GM23248 (cell line): ENCODE results near the gene GRM3. TPM values are rescaled to one million over a fixed set of nuclear protein-coding genes. Genes with fewer than 3 reads are reported as not detected.

Experiments
- DNase-seq: peaks from one replicate; pipeline ENCODE4 v3.0.0-alpha.2; 2015
- H2AFZ ChIP-seq: fragments of 200-600 bp; sonication (generic); 2 replicates; pipeline ENCODE4 v1.6.1; 2016; ENCODE audit warnings: antibody characterized with exemption
- H3F3A ChIP-seq: fragments of 200-600 bp; sonication (generic); 2 replicates; pipeline ENCODE4 v1.6.1; 2016; ENCODE audit warnings: mild to moderate bottlenecking, antibody characterized with exemption, mixed run types; ENCODE audit not compliant: insufficient read depth
- H3K27ac ChIP-seq: fragments of 200-600 bp; sonication (generic); 2 replicates; pipeline ENCODE4 v1.5.1; 2016; ENCODE audit warnings: mild to moderate bottlenecking
- H3K27me3 ChIP-seq: fragments of 200-600 bp; sonication (generic); replicated peaks from 2 replicates; pipeline ENCODE4 v1.6.1; 2016; ENCODE audit warnings: mild to moderate bottlenecking; ENCODE audit not compliant: insufficient read depth
- H3K36me3 ChIP-seq: fragments of 200-600 bp; sonication (generic); 2 replicates; pipeline ENCODE4 v1.6.1; 2016; ENCODE audit warnings: low read depth, mild to moderate bottlenecking
- H3K4me1 ChIP-seq: fragments of 200-600 bp; sonication (generic); 2 replicates; pipeline ENCODE4 v1.6.1; 2016; ENCODE audit warnings: mild to moderate bottlenecking; ENCODE audit not compliant: insufficient read depth
- H3K4me2 ChIP-seq: fragments of 200-600 bp; sonication (generic); one replicate; pipeline ENCODE4 v1.6.1; 2016; ENCODE audit warnings: mild to moderate bottlenecking; ENCODE audit not compliant: unreplicated experiment
- H3K4me3 ChIP-seq: fragments of 200-600 bp; sonication (generic); 2 replicates; pipeline ENCODE4 v1.5.1; 2016; ENCODE audit warnings: mild to moderate bottlenecking
- H3K79me2 ChIP-seq: fragments of 200-600 bp; sonication (generic); 2 replicates; pipeline ENCODE4 v1.6.1; 2016; ENCODE audit warnings: mild to moderate bottlenecking; ENCODE audit not compliant: insufficient read depth
- H3K9ac ChIP-seq: fragments of 200-600 bp; sonication (generic); 2 replicates; pipeline ENCODE4 v1.6.1; 2016; ENCODE audit warnings: mild to moderate bottlenecking
- H3K9me2 ChIP-seq: fragments of 200-600 bp; sonication (generic); 2 replicates; pipeline ENCODE4 v1.6.1; 2016; ENCODE audit warnings: mixed run types, mild to moderate bottlenecking, moderate library complexity; ENCODE audit not compliant: insufficient read depth
- H3K9me3 ChIP-seq: fragments of 200-600 bp; sonication (generic); one replicate; pipeline ENCODE4 v1.6.1; 2017; ENCODE audit warnings: low read depth
- H4K20me1 ChIP-seq: fragments of 200-600 bp; sonication (generic); 2 replicates; pipeline ENCODE4 v1.6.0; 2016; ENCODE audit not compliant: insufficient read depth
- EZH2 ChIP-seq: fragments of 200-600 bp; sonication (generic); IDR thresholded peaks from 2 replicates; pipeline ENCODE4 v1.6.1; 2018; ENCODE audit warnings: antibody characterized with exemption, mild to moderate bottlenecking; ENCODE audit not compliant: insufficient read depth, poor library complexity, severe bottlenecking
- EZH2phosphoT487 ChIP-seq: fragments of 200-600 bp; sonication (generic); IDR thresholded peaks from 2 replicates; pipeline ENCODE4 v1.6.1; 2018; ENCODE audit warnings: antibody characterized with exemption, moderate library complexity, mild to moderate bottlenecking, low read depth; ENCODE audit not compliant: insufficient read depth
- WGBS, 2 experiments: methylation state at CpG; one replicate each; pipeline ENCODE4 v1.1.6; 2015 to 2017; ENCODE audit warnings: low lambda C conversion rate in 2 of 2, low coverage in 1 of 2; ENCODE audit errors: missing lambda C conversion rate in 2 of 2; 5-methylcytosine and 5-hydroxymethylcytosine counted together
- in situ Hi-C: fragments of 300-500 bp; cut with MboI; formaldehyde crosslinking; loops from 2 replicates; pipeline ENCODE4 v1.15.0; 2020
- polyA plus RNA-seq: library from polyadenylated mRNA; unstranded; fragments of >200 nt; fragmentation: Nextera tagmentation; extraction: Ambion mirVana; gene quantifications from 2 replicates; pipeline ENCODE4 v1.2.1, GENCODE V29; 2016
- total RNA-seq: library from RNA; depleted of rRNA; stranded (reverse); fragments of >200 nt; shearing (Covaris generic); gene quantifications from 2 replicates; pipeline ENCODE4 v1.2.3, GENCODE V29; 2014

Gene GRM3
- total and polyA plus RNA-seq, 2 experiments from 2014 or later = not detected

- Histone ChIP-seq H3K27ac (no peak overlapping the region), H3F3A (no peaks in the 10 kb centered on the region), H3K9me3 (no peaks in the 10 kb centered on the region), H3K4me2 (no peak overlapping the region), H3K4me3 (no peak overlapping the region), H3K4me1 (no peaks in the 10 kb centered on the region), H3K9me2 (no peaks in the 10 kb centered on the region), H4K20me1 (no peaks in the 10 kb centered on the region), H3K27me3 (no peaks in the 10 kb centered on the region), H3K9ac (no peak overlapping the region), H2AFZ (no peak overlapping the region), H3K36me3 (no peaks in the 10 kb centered on the region), H3K79me2 (no peaks in the 10 kb centered on the region)
- no peak for DNase-seq
- TF ChIP-seq EZH2phosphoT487 (no peak), EZH2 (no peak)
- in situ Hi-C loops = no loop called here
- WGBS, 2 experiments = 13 to 15% methylated on average over 1 of the region's 1 CpG
These were observed 76.6 kb downstream of the GRM3 start for GRCh38 chr7:86720306-86720705.

- Histone ChIP-seq H3K4me1 (no peaks in the 10 kb centered on the region), H2AFZ (no peak overlapping the region), H4K20me1 (no peaks in the 10 kb centered on the region), H3K9ac (no peak overlapping the region), H3K27me3 (no peaks in the 10 kb centered on the region), H3K4me2 (no peak overlapping the region), H3K9me2 (no peaks in the 10 kb centered on the region), H3K4me3 (no peak overlapping the region), H3K9me3 (no peaks in the 10 kb centered on the region), H3K79me2 (no peaks in the 10 kb centered on the region), H3K27ac (no peak overlapping the region), H3F3A (no peaks in the 10 kb centered on the region), H3K36me3 (no peaks in the 10 kb centered on the region)
- in situ Hi-C loops = no loop called here
- DNase-seq = peak; percentile 27
- TF ChIP-seq EZH2phosphoT487 = no peak
- no peak for TF ChIP-seq EZH2
- WGBS, 2 experiments = 44 to 47% methylated on average over 4 of the region's 4 CpGs
These were observed 90.1 kb downstream of the GRM3 start for GRCh38 chr7:86733783-86734182.

GRCh38 chr7:86745013-86745745, 101.5 kb downstream of the GRM3 start:
- Histone ChIP-seq H2AFZ (no peak overlapping the region), H3F3A (no peaks in the 10 kb centered on the region), H3K4me3 (no peak overlapping the region), H3K4me2 (no peak overlapping the region), H3K4me1 (no peaks in the 10 kb centered on the region), H3K9ac (no peak overlapping the region), H3K9me2 (no peaks in the 10 kb centered on the region), H3K79me2 (no peaks in the 10 kb centered on the region), H4K20me1 (no peaks in the 10 kb centered on the region), H3K27me3 (no peaks in the 10 kb centered on the region), H3K36me3 (no peaks in the 10 kb centered on the region), H3K27ac (no peak overlapping the region), H3K9me3 (no peaks in the 10 kb centered on the region)
- no peak for DNase-seq
- in situ Hi-C loops = no loop called here
- TF ChIP-seq EZH2 (no peak), EZH2phosphoT487 (no peak)
- 16 to 20% methylated on average over 3 of the region's 3 CpGs for WGBS, 2 experiments

- no peaks in the 10 kb centered on the region for H3F3A ChIP-seq
- H2AFZ ChIP-seq = no peak overlapping the region
- H3K27me3 ChIP-seq = no peaks in the 10 kb centered on the region
- H3K4me2 ChIP-seq = no peak overlapping the region
- H3K79me2 ChIP-seq = no peaks in the 10 kb centered on the region
- H3K4me3 ChIP-seq = no peak overlapping the region
- WGBS, 2 experiments = 2 to 5% methylated on average over 3 of the region's 3 CpGs
- H3K27ac ChIP-seq = no peak overlapping the region
- no peak overlapping the region for H3K9ac ChIP-seq
- H3K9me3 ChIP-seq = no peaks in the 10 kb centered on the region
- no peak for DNase-seq
- H3K9me2 ChIP-seq = no peaks in the 10 kb centered on the region
- no peaks in the 10 kb centered on the region for H4K20me1 ChIP-seq
- TF ChIP-seq EZH2phosphoT487 (no peak), EZH2 (no peak)
- no peaks in the 10 kb centered on the region for H3K36me3 ChIP-seq
- in situ Hi-C loops = no loop called here
- H3K4me1 ChIP-seq = no peaks in the 10 kb centered on the region
These were observed 104.0 kb downstream of the GRM3 start for GRCh38 chr7:86747698-86748097.

GRCh38 chr7:86748201-86748600, 104.5 kb downstream of the GRM3 start:
- H3K4me3 ChIP-seq = no peak overlapping the region
- H3K27ac ChIP-seq = no peak overlapping the region
- H3K9me3 ChIP-seq = no peaks in the 10 kb centered on the region
- 35 to 37% methylated on average over 4 of the region's 4 CpGs for WGBS, 2 experiments
- TF ChIP-seq EZH2phosphoT487 (no peak), EZH2 (no peak)
- H3K4me1 ChIP-seq = no peaks in the 10 kb centered on the region
- H3K79me2 ChIP-seq = no peaks in the 10 kb centered on the region
- DNase-seq = no peak
- no peak overlapping the region for H3K9ac ChIP-seq
- H3K36me3 ChIP-seq = no peaks in the 10 kb centered on the region
- no peak overlapping the region for H2AFZ ChIP-seq
- no peaks in the 10 kb centered on the region for H3F3A ChIP-seq
- H3K4me2 ChIP-seq = no peak overlapping the region
- no peaks in the 10 kb centered on the region for H4K20me1 ChIP-seq
- in situ Hi-C loops = no loop called here
- no peaks in the 10 kb centered on the region for H3K27me3 ChIP-seq
- H3K9me2 ChIP-seq = no peaks in the 10 kb centered on the region
